ENCODE results near the gene PHF14.

- TF ChIP-seq POLR2A (IDR thresholded peaks at IDR 0.05) (no peak), CTCF (IDR thresholded peaks at IDR 0.05) (no peak)
These were observed 239.1 kb downstream of the PHF14 start for GRCh38 chr7:11212816-11213215.
